Breast epithelium (tissue), 3 donors: ENCODE measurements around the gene C1orf21.

Source experiments
- CTCF ChIP-seq, 3 donors: fragments of 450-650 bp; IDR thresholded peaks; one replicate each; pipeline ENCODE4 v1.5.1; 2016 to 2017; ENCODE audit warnings: antibody characterized with exemption in 3 of 3, mild to moderate bottlenecking in 3 of 3, moderate library complexity in 3 of 3
- POLR2A ChIP-seq: fragments of 450-650 bp; IDR thresholded peaks from one replicate; pipeline ENCODE4 v1.6.1; 2016; ENCODE audit warnings: antibody characterized with exemption, mild to moderate bottlenecking, moderate library complexity

DNA sequence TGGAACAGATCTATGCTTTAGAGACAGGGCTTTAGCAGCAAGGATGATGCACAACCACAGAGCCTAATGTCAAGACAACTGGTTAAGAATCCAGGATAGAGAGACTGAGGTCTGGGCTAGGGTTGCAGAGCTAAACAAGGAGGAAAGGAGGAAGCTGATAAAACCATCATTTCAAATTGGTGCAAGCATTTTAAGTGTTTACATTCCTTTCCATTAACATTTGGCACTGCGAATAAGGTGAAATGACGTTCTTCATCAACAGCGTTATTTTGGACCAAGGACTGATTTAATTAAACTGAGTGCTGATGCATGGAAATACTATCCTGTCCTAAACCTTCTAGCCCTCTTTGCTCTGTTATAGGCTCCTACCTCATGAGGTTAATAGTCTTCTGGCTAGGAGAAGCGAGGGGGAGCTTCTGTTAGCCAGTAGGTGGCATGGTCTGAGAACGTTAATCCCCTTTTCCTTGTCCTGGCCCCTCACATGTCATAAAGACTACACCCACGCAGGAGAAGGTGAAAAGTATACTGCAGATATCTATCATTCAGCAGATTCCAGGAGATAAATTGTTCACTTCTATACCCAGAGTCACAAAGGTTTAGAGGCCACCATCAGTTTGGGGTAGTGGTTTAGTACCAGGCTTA, 7.6 kb upstream of the C1orf21 start:
- TF ChIP-seq CTCF (IDR thresholded peaks at IDR 0.05) (no peak), POLR2A (no peak)
